HG03521 (cell line): ENCODE data around the gene GMFB.
A peak's percentile ranks its signal among the peaks of the same experiment; 100 is the strongest.
"Not testable (repeated sequence)": the region's sequence is repeated elsewhere in the genome, so short reads cannot be mapped to it uniquely, and the experiment has no call there.

ENCODE experiments used
- ATAC-seq: cut with Tn5 transposase; IDR thresholded peaks from one replicate; pipeline ENCODE4 v1.9.1; 2021; ENCODE audit warnings: mild to moderate bottlenecking, moderate library complexity; ENCODE audit not compliant: unreplicated experiment

The GMFB gene

GRCh38 chr14:54462048-54462447 is 26.7 kb downstream of the GMFB start:
- no peak for ATAC-seq

- ATAC-seq, result no peak
Observed at GRCh38 chr14:54459106-54459505, 29.7 kb downstream of the GMFB start.

- ATAC-seq, result not testable (repeated sequence)
Observed at GRCh38 chr14:54458536-54458935, 30.2 kb downstream of the GMFB start.

GRCh38 chr14:54457609-54457996 is 31.2 kb downstream of the GMFB start:
- no peak for ATAC-seq

GRCh38 chr14:54456820-54457608 is 31.8 kb downstream of the GMFB start:
- not testable (repeated sequence) for ATAC-seq

- ATAC-seq, result no peak
Observed at GRCh38 chr14:54455363-54455762, 33.4 kb downstream of the GMFB start.

GRCh38 chr14:54453990-54454389 is 34.8 kb downstream of the GMFB start:
- not testable (repeated sequence) for ATAC-seq

- no peak for ATAC-seq
Observed at GRCh38 chr14:54453252-54453651, 35.5 kb downstream of the GMFB start.

- no peak for ATAC-seq
Observed at GRCh38 chr14:54451961-54452360, 36.8 kb downstream of the GMFB start.

- no peak for ATAC-seq
Observed at GRCh38 chr14:54451121-54451601, 37.6 kb downstream of the GMFB start.

- ATAC-seq, result no peak
Observed at GRCh38 chr14:54450535-54450934, 38.2 kb downstream of the GMFB start.

GRCh38 chr14:54447231-54447692 is 41.5 kb downstream of the GMFB start:
- no peak for ATAC-seq

- no peak for ATAC-seq
Observed at GRCh38 chr14:54446161-54446693, 42.6 kb downstream of the GMFB start.

- no peak for ATAC-seq
Observed at GRCh38 chr14:54444681-54445080, 44.1 kb downstream of the GMFB start.

- no peak for ATAC-seq
Observed at GRCh38 chr14:54443981-54444380, 44.8 kb downstream of the GMFB start.

GRCh38 chr14:54442961-54443360 is 45.8 kb downstream of the GMFB start:
- ATAC-seq, result not testable (repeated sequence)

GRCh38 chr14:54440873-54441868 is 47.6 kb downstream of the GMFB start, which contains the start of gene CNIH1:
Gene CNIH1 (minus strand): TSS chr14:54441374. CDS start chr14:54441327, 47 bp downstream.
- peak; percentile 89 for ATAC-seq

GRCh38 chr14:54440476-54440872 is 48.3 kb downstream of the GMFB start:
- ATAC-seq, result no peak

- no peak for ATAC-seq
Observed at GRCh38 chr14:54440037-54440436, 48.7 kb downstream of the GMFB start.

- no peak for ATAC-seq
Observed at GRCh38 chr14:54438703-54439102, 50.1 kb downstream of the GMFB start.

GRCh38 chr14:54437954-54438353 is 50.8 kb downstream of the GMFB start:
- not testable (repeated sequence) for ATAC-seq
